Transverse colon (tissue), 4 donors: ENCODE results near the gene FBXO36. TPM values are rescaled to one million over a fixed set of nuclear protein-coding genes. Genes with fewer than 3 reads are reported as not detected.
"Not testable (repeated sequence)": the region's sequence is repeated elsewhere in the genome, so short reads cannot be mapped to it uniquely, and the experiment has no call there.

Source experiments
- DNase-seq: peaks from one replicate; pipeline ENCODE4 v3.0.0-alpha.2; 2019
- H3K27ac ChIP-seq, 4 donors: fragments of 200-600 bp; sonication (generic); 2 replicates each; pipeline ENCODE4 v1.5.1; 2016 to 2018; ENCODE audit warnings: inconsistent platforms in 4 of 4
- H3K27me3 ChIP-seq: fragments of 200-600 bp; sonication (generic); 2 replicates; pipeline ENCODE4 v1.5.1; 2017; ENCODE audit warnings: inconsistent platforms
- H3K36me3 ChIP-seq, 4 donors: fragments of 200-600 bp; sonication (generic); 2 replicates each; pipeline ENCODE4 v1.5.1; 2017 to 2019; ENCODE audit warnings: inconsistent platforms in 4 of 4
- H3K4me1 ChIP-seq, 4 donors: fragments of 200-600 bp; sonication (generic); 2 replicates each; pipeline ENCODE4 v1.5.1; 2017 to 2020; ENCODE audit warnings: inconsistent platforms in 4 of 4
- H3K4me3 ChIP-seq, 4 donors: fragments of 200-600 bp; sonication (generic); 1 replicate in 1 of 4; 2 replicates in 3 of 4; pipeline versions ENCODE4 v1.5.1 to v1.6.1; 2017 to 2019; ENCODE audit warnings: inconsistent platforms in 4 of 4
- H3K9me3 ChIP-seq, 2 donors: fragments of 200-600 bp; sonication (generic); 2 replicates each; pipeline ENCODE4 v1.5.1; 2017 to 2019; ENCODE audit warnings: inconsistent platforms in 2 of 2
- CTCF ChIP-seq, 5 experiments: fragments of 200-600 bp in 3 of 5; fragments of 450-650 bp in 2 of 5; sonication (generic) in 3 of 5; IDR thresholded peaks; 1 replicate in 2 of 5; 2 replicates in 3 of 5; pipeline ENCODE4 v1.5.1; 2016 to 2017; ENCODE audit warnings: antibody characterized with exemption in 5 of 5, inconsistent platforms in 3 of 5, mild to moderate bottlenecking in 2 of 5, moderate library complexity in 1 of 5
- EP300 ChIP-seq: sonication (generic); formaldehyde crosslinking; IDR thresholded peaks from one replicate; pipeline ENCODE4 v1.6.1; 2017; ENCODE audit warnings: antibody characterized with exemption, low read depth
- POLR2A ChIP-seq: fragments of 450-650 bp; IDR thresholded peaks from one replicate; pipeline ENCODE4 v1.6.1; 2016; ENCODE audit warnings: antibody characterized with exemption, mild to moderate bottlenecking, moderate library complexity
- POLR2AphosphoS5 ChIP-seq, 3 donors: sonication (generic); formaldehyde crosslinking; IDR thresholded peaks; one replicate each; pipeline ENCODE4 v1.6.1; 2016; ENCODE audit warnings: antibody characterized with exemption in 3 of 3
- WGBS, 2 donors: methylation state at CpG; one replicate each; pipeline ENCODE4 v1.1.5; 2018; ENCODE audit warnings: low coverage in 1 of 2; 5-methylcytosine and 5-hydroxymethylcytosine counted together
- in situ Hi-C, 4 donors: fragments of 200-750 bp; cut with MboI; loops; one replicate each; pipeline versions ENCODE4 v1.15.0 to v1.15.1; 2017; ENCODE audit warnings: low sequenced_read_pairs in 3 of 4, low pct_ligation_motif_present in 1 of 4, low pct_unique_long_range_greater_than_20kb in 1 of 4
- intact Hi-C: fragments of 100-400 bp; cut with DNase I; formaldehyde crosslinking; loops from one replicate; pipeline ENCODE4 v1.15.1; 2023; ENCODE audit warnings: low total_unique reads
- total RNA-seq, 4 donors: library from RNA; depleted of rRNA; stranded (reverse); fragments of >200 nt; gene quantifications; one replicate each; pipeline ENCODE4 v1.1.0, GENCODE V29; 2016

The FBXO36 gene
- total RNA-seq, 4 donors from 2014 or later: 0.60 to 2.1 (median 1.3) TPM

- H3K27me3 ChIP-seq: no peaks in the 10 kb centered on the region
- TF ChIP-seq POLR2AphosphoS5 (IDR thresholded peaks at IDR 0.05) (no peak), EP300 (no peak), POLR2A (no peak), CTCF (IDR thresholded peaks at IDR 0.05) (no peak)
- H3K4me3 ChIP-seq: no peak overlapping the region
- H3K9me3 ChIP-seq: no peaks in the 10 kb centered on the region
- peaks cover 0 to 7% (median 0%) of the 10 kb centered on the region in 4 donors for H3K36me3 ChIP-seq
- WGBS, 2 donors: 93 to 100% methylated on average over 2 to 3 of the region's 3 CpGs
- peaks cover 0 to 18% (median 0%) of the 10 kb centered on the region in 4 donors for H3K4me1 ChIP-seq
- DNase-seq: no peak
- in situ Hi-C loops (loop anchor here in 1 of 4 donors (10.0 kb wide), 1 partner anchor 95 kb away; no protein-coding TSS in a partner anchor), intact Hi-C loops (no loop called here)
- no peak overlapping the region for H3K27ac ChIP-seq
Observed at GRCh38 chr2:229899604-229900003, 22.7 kb upstream of the FBXO36 start.

GRCh38 chr2:229900012-229900411 lies 22.3 kb upstream of the FBXO36 start:
- Histone ChIP-seq H3K27me3 (no peaks in the 10 kb centered on the region), H3K27ac (no peak overlapping the region), H3K36me3 (peaks cover 0 to 7% (median 0%) of the 10 kb centered on the region in 4 donors), H3K4me1 (peaks cover 0 to 16% (median 0%) of the 10 kb centered on the region in 4 donors), H3K4me3 (no peak overlapping the region), H3K9me3 (no peaks in the 10 kb centered on the region)
- no peak for DNase-seq
- TF ChIP-seq POLR2AphosphoS5 (IDR thresholded peaks at IDR 0.05) (no peak), EP300 (no peak), POLR2A (no peak), CTCF (IDR thresholded peaks at IDR 0.05) (no peak)
- intact Hi-C loops: no loop called here
- in situ Hi-C loops: loop anchor here in 1 of 4 donors (10.0 kb wide), 1 partner anchor 95 kb away; no protein-coding TSS in a partner anchor
- WGBS, 2 donors: 73 to 76% methylated on average over 3 of the region's 3 CpGs

DNA sequence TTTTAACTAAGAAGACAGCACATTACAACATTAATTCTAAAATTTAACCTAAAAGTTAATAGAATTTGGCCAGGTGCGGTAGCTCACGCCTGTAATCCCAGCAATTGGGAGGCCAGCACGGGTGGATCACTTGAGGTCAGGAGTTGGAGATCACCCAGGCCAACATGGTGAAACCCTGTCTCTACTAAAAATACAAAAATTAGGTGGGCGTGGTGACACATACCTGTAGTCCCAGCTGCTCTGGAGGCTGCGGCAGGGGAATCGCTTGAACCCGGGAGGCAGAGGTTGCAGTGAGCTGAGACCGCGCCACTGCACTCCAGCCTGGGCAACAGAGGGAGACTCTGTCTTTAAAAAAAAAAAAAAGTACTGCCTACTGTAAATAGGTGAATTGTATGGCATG lies 21.8 kb upstream of the FBXO36 start:
- DNase-seq, H3K27me3 ChIP-seq, H3K4me3 ChIP-seq, H3K36me3 ChIP-seq, H3K27ac ChIP-seq, intact Hi-C loops, H3K9me3 ChIP-seq: not testable (repeated sequence)
- H3K4me1 ChIP-seq: peaks cover 0 to 16% (median 0%) of the 10 kb centered on the region in 4 donors
- in situ Hi-C loops: loop anchor here in 1 of 4 donors (10.0 kb wide), 1 partner anchor 96 kb away; no protein-coding TSS in a partner anchor
- 88 to 93% methylated on average over 5 to 9 of the region's 9 CpGs for WGBS, 2 donors

DNA sequence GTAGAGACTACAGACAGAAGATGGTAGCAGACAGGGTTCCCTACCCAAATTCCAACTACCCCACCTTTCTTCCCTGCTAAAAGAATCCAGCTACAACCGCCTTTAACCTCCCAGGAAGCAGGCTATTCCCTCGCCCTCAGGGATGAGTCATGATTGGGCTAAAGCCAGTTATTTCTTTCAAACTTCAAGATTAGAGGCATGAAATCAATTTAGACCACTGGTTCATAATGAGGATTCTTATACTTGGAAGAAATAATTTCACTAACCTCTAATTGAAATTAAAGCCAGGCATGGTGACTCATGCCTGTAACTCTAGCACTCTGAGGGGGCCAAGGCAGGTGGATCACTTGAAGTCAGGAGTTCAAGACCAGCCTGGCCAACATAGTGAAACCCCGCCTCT lies 20.5 kb upstream of the FBXO36 start:
- H3K4me3 ChIP-seq: no peak overlapping the region
- intact Hi-C loops (no loop called here), in situ Hi-C loops (loop anchor here in 1 of 4 donors (10.0 kb wide), 1 partner anchor 97 kb away; no protein-coding TSS in a partner anchor)
- no peaks in the 10 kb centered on the region for H3K9me3 ChIP-seq
- no peak for DNase-seq
- 8 to 60% methylated on average over 2 to 3 of the region's 3 CpGs for WGBS, 2 donors
- H3K4me1 ChIP-seq: peaks cover 0 to 16% (median 0%) of the 10 kb centered on the region in 4 donors
- TF ChIP-seq EP300: no peak
- TF ChIP-seq POLR2A: no peak
- no peaks in the 10 kb centered on the region for H3K27me3 ChIP-seq
- peaks cover 0 to 10% (median 0%) of the 10 kb centered on the region in 4 donors for H3K36me3 ChIP-seq
- H3K27ac ChIP-seq: no peak overlapping the region

DNA sequence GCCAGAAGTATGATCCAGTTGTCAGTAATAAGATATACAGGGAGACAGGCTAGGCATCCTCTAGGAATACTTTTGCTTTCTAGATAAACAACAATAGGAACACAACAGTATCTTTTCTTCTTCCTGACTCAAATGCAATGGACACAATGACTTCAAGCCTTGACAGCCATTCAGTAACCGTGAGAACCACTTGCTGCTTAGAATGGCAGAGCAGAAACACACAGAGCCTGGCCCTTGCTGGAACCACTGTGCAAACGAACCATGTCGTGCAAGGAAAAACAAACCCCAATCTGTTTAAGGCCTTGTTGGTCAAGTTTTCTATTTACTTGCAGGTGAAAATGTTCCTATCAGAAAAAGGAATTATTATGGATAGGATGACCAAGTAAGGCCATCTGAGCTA lies 19.3 kb upstream of the FBXO36 start:
- Histone ChIP-seq H3K27me3 (no peaks in the 10 kb centered on the region), H3K27ac (no peak overlapping the region), H3K4me1 (peaks cover 0 to 16% (median 0%) of the 10 kb centered on the region in 4 donors), H3K36me3 (peaks cover 0 to 10% (median 0%) of the 10 kb centered on the region in 4 donors), H3K9me3 (no peaks in the 10 kb centered on the region), H3K4me3 (no peak overlapping the region)
- 70 to 93% methylated on average over 3 of the region's 3 CpGs for WGBS, 2 donors
- intact Hi-C loops: no loop called here
- TF ChIP-seq POLR2AphosphoS5 (IDR thresholded peaks at IDR 0.05) (no peak), EP300 (no peak), POLR2A (no peak), CTCF (IDR thresholded peaks at IDR 0.05) (no peak)
- in situ Hi-C loops: loop anchor here in 1 of 4 donors (10.0 kb wide), 1 partner anchor 98 kb away; no protein-coding TSS in a partner anchor
- DNase-seq: no peak
